ENCODE results near the gene ITPR1. TPM values are rescaled to one million over a fixed set of nuclear protein-coding genes. Genes with fewer than 3 reads are reported as not detected.

Gene ITPR1
- total RNA-seq, 2 donors from 2014 or later: 7.0 to 18.2 TPM

DNA sequence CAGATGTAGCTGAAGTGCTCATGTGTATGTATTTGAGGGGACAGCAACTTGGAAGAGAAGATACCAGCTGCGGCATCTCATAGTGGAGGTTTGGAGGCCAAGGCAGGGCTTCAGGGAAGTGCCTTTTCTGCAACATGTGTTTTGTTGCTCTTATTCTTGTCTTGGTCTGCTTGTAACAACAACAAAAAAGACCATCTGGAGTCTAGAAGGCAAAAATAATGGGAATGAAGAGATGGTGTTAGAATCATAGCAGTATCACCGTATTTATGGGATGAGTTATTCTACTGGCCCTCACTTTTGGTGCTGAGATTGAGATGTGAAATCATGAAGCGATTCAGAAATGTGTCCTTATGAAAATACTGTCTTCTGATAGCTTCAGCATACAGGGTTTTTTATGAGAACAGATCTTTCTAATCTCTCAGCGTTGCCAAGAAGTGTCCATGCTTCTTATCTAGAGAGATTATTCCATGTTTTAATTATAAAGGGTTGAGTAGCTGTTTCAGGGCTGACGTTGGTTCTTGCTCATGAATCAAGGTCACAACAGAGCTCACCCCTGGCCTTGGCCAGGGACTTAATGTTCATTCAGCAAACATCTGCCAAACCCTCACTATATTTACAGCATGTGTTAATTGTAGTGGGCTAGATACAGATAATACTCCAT is 58.0 kb downstream of the ITPR1 start:
- no peaks in the 10 kb centered on the region for H3K9me3 ChIP-seq
- H3K9ac ChIP-seq (ENCODE audit: low read depth in 2 of 2, low read length in 2 of 2): no peak overlapping the region
- H3K27ac ChIP-seq: no peak overlapping the region
- no peaks in the 10 kb centered on the region for H3K36me3 ChIP-seq
- no peak overlapping the region for H3K4me3 ChIP-seq
- peak; percentile 24 for DNase-seq
- intact Hi-C loops (cut with DNase I): no loop called here
- TF ChIP-seq, protein P1, sequence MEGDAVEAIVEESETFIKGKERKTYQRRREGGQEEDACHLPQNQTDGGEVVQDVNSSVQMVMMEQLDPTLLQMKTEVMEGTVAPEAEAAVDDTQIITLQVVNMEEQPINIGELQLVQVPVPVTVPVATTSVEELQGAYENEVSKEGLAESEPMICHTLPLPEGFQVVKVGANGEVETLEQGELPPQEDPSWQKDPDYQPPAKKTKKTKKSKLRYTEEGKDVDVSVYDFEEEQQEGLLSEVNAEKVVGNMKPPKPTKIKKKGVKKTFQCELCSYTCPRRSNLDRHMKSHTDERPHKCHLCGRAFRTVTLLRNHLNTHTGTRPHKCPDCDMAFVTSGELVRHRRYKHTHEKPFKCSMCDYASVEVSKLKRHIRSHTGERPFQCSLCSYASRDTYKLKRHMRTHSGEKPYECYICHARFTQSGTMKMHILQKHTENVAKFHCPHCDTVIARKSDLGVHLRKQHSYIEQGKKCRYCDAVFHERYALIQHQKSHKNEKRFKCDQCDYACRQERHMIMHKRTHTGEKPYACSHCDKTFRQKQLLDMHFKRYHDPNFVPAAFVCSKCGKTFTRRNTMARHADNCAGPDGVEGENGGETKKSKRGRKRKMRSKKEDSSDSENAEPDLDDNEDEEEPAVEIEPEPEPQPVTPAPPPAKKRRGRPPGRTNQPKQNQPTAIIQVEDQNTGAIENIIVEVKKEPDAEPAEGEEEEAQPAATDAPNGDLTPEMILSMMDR (IDR thresholded peaks at IDR 0.05): no peak
- H3K4me1 ChIP-seq: no peaks in the 10 kb centered on the region
- H3K27me3 ChIP-seq: no peaks in the 10 kb centered on the region

DNA sequence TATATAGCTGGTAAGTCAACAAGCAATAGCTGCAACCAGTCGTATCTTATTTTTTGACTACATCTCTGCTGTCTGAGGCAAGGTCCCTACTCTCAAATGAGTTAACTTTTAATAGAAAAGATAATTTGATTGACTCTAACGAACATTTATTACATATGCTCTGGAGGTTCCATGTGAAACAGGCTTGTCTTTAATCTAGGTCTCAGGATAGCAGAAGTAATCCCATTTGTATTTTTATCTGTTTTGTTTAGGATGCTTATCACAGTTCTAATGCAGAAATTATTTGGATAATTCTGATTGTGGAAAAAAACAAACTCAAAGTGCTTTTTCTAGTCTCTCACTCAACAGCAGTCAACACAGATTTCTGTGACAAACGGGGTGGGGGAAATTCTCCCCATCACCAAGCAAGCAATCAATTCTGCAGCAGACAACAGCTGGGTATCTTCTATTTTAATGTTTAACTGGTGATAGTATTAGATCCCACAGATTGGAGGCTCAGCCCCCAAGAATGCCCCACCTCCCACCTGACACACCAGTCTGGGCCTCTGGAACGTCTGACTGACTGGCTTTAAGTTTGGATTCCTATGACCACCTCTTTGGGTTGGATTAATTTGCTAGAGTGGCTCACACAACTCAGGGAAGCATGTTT is 58.8 kb downstream of the ITPR1 start:
- TF ChIP-seq, protein P1 (IDR thresholded peaks at IDR 0.05): no peak
- no peak for DNase-seq
- Histone ChIP-seq H3K9ac (ENCODE audit: low read depth in 2 of 2, low read length in 2 of 2) (no peak overlapping the region), H3K4me3 (no peak overlapping the region), H3K27me3 (no peaks in the 10 kb centered on the region), H3K9me3 (no peaks in the 10 kb centered on the region), H3K36me3 (no peaks in the 10 kb centered on the region), H3K4me1 (no peaks in the 10 kb centered on the region), H3K27ac (no peak overlapping the region)
- intact Hi-C loops (cut with DNase I): no loop called here

DNA sequence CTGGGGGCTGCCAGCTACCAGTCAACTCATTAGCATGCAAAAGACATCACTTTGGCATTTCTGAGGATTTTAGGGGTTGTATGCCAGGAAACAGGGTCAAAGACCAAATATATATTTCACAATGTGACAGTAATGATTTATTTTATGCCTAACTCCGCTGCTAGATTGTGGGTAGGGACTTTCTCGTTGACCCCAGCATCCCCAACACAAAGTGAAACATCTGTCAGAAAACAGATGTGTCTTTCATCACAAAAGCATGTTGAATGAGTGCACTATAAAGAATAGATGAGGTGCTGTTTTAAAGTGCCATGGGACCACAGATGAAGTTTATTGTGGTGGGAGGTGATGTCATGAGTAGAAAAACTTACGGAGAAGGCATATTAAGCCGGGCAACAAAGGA is 59.7 kb downstream of the ITPR1 start:
- TF ChIP-seq, protein P1 (IDR thresholded peaks at IDR 0.05): no peak
- intact Hi-C loops (cut with DNase I): no loop called here
- Histone ChIP-seq H3K4me1 (no peaks in the 10 kb centered on the region), H3K4me3 (no peak overlapping the region), H3K27me3 (no peaks in the 10 kb centered on the region), H3K9me3 (no peaks in the 10 kb centered on the region), H3K36me3 (no peaks in the 10 kb centered on the region), H3K9ac (ENCODE audit: low read depth in 2 of 2, low read length in 2 of 2) (no peak overlapping the region), H3K27ac (no peak overlapping the region)
- no peak for DNase-seq

DNA sequence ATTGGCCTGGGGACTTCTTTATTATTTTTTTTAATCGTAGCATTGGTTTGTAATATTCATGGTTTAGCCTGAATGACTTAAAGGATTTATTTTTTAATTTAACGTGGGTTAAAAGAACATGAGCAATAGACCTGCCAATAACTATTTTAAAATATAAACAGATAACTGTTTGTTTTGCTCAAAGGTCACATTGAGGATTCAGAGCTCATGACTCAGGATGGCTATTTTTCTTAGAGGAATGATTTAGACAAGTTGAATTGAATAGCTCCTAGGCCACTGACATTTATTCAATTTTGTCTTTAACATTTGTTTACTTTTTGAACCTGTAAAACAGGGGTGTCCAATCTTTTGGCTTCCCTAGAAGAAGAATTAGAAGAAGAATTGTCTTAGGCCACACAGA is 68.5 kb downstream of the ITPR1 start:
- no peak overlapping the region for H3K27ac ChIP-seq
- H3K9me3 ChIP-seq: no peaks in the 10 kb centered on the region
- H3K9ac ChIP-seq (ENCODE audit: low read depth in 2 of 2, low read length in 2 of 2): no peak overlapping the region
- H3K4me1 ChIP-seq: no peaks in the 10 kb centered on the region
- intact Hi-C loops (cut with DNase I): no loop called here
- H3K36me3 ChIP-seq: no peaks in the 10 kb centered on the region
- H3K4me3 ChIP-seq: no peak overlapping the region
- no peaks in the 10 kb centered on the region for H3K27me3 ChIP-seq
- DNase-seq: no peak
- TF ChIP-seq, protein P1 (IDR thresholded peaks at IDR 0.05): no peak

DNA sequence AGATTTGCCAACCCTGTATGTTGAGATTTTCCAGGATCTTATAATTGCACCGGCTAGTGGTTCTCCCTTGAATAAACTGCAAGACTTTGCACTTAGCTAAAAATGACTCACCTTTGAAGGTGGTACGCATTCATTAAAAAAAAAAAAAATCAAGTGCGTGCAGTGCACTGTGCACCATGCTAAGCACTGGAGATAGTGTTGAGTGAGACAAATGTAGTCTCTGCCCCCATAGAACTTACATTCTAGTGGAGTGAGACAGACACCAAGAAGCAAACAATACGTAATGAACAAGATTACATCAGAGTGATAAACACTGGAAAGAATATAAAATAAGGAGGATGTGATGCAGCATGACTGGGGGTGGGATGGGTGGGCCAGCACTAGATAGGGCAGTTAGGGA is 69.4 kb downstream of the ITPR1 start:
- H3K27me3 ChIP-seq: no peaks in the 10 kb centered on the region

More for the DNA sequence above, 69.4 kb downstream of the ITPR1 start:
- DNase-seq: no peak
- H3K36me3 ChIP-seq: no peaks in the 10 kb centered on the region
- TF ChIP-seq, protein P1 (IDR thresholded peaks at IDR 0.05): no peak
- H3K4me1 ChIP-seq: no peaks in the 10 kb centered on the region
- H3K27ac ChIP-seq: no peak overlapping the region
- intact Hi-C loops (cut with DNase I): no loop called here
- H3K9ac ChIP-seq (ENCODE audit: low read depth in 2 of 2, low read length in 2 of 2): no peak overlapping the region
- H3K4me3 ChIP-seq: no peak overlapping the region
- no peaks in the 10 kb centered on the region for H3K9me3 ChIP-seq
